K562 (cell line): ENCODE results near the gene RILP. TPM values are rescaled to one million over a fixed set of nuclear protein-coding genes. Genes with fewer than 3 reads are reported as not detected.
A peak's percentile ranks its signal among the peaks of the same experiment; 100 is the strongest.

Source experiments
- ADNP ChIP-seq: fragments of 200-800 bp; sonication (Bioruptor generic); IDR thresholded peaks from 2 replicates; pipeline ENCODE4 v1.6.1; 2016; ENCODE audit warnings: missing genetic modification characterization, missing compliant biosample characterization
- BRD4 ChIP-seq: fragments of 200-600 bp; sonication (generic); IDR thresholded peaks from 2 replicates; pipeline ENCODE4 v1.6.1; 2017; ENCODE audit warnings: inconsistent platforms
- CHAMP1 ChIP-seq: fragments of 450-650 bp; IDR thresholded peaks from 2 replicates; pipeline ENCODE4 v1.6.1; 2016; ENCODE audit warnings: mild to moderate bottlenecking
- EP400 ChIP-seq: fragments of 450-650 bp; IDR thresholded peaks from 2 replicates; pipeline ENCODE4 v1.6.1; 2017; ENCODE audit warnings: antibody characterized with exemption, mild to moderate bottlenecking, moderate library complexity
- ESRRA ChIP-seq: fragments of 450-650 bp; IDR thresholded peaks from 2 replicates; pipeline ENCODE4 v1.6.1; 2014; ENCODE audit warnings: low read depth, mild to moderate bottlenecking, moderate library complexity, borderline replicate concordance
- FOXJ2 ChIP-seq: fragments of 200-800 bp; sonication (Bioruptor generic); IDR thresholded peaks from 2 replicates; pipeline ENCODE4 v1.6.1; 2016; ENCODE audit warnings: missing genetic modification characterization, missing compliant biosample characterization
- FOXP1 ChIP-seq: sonication (generic); formaldehyde crosslinking; IDR thresholded peaks from 2 replicates; pipeline ENCODE4 v1.8.0; 2022; ENCODE audit warnings: mild to moderate bottlenecking, missing genetic modification reagents
- HSF4 ChIP-seq: fragments of 250-450 bp; sonication (Bioruptor Pico); IDR thresholded peaks from 2 replicates; pipeline ENCODE4 v2.1.2; 2022; ENCODE audit warnings: mild to moderate bottlenecking, moderate library complexity, borderline replicate concordance
- IRF2 ChIP-seq: sonication (generic); formaldehyde crosslinking; IDR thresholded peaks from 2 replicates; pipeline ENCODE4 v1.8.1; 2022; ENCODE audit warnings: mild to moderate bottlenecking, missing genetic modification reagents
- KDM1A ChIP-seq, 2 experiments: fragments of 450-650 bp; IDR thresholded peaks; 2 replicates each; pipeline ENCODE4 v1.6.1; 2016; ENCODE audit warnings: mild to moderate bottlenecking in 2 of 2
- KDM2B ChIP-seq: fragments of 250-450 bp; sonication (Bioruptor Pico); IDR thresholded peaks from 2 replicates; pipeline ENCODE4 v1.8.0; 2021; ENCODE audit warnings: mild to moderate bottlenecking, moderate library complexity
- KLF10 ChIP-seq: fragments of 250-450 bp; sonication (Bioruptor Pico); IDR thresholded peaks from 2 replicates; pipeline ENCODE4 v1.6.1; 2021; ENCODE audit warnings: matching md5 sums
- MBD2 ChIP-seq: sonication (generic); IDR thresholded peaks from 2 replicates; pipeline ENCODE4 v1.6.1; 2016; ENCODE audit warnings: low read depth, borderline replicate concordance
- MCM5 ChIP-seq: fragments of 450-650 bp; IDR thresholded peaks from 2 replicates; pipeline ENCODE4 v1.6.1; 2016; ENCODE audit warnings: low read depth
- MLX ChIP-seq, 2 experiments: fragments of 450-650 bp in 1 of 2; sonication (generic) in 1 of 2; formaldehyde crosslinking; conservative IDR thresholded peaks; 2 replicates each; pipeline versions ENCODE4 v1.4.0 to v1.8.1; 2020 to 2022; ENCODE audit warnings: mild to moderate bottlenecking in 1 of 2, missing genetic modification reagents in 1 of 2
- MYC ChIP-seq, 2 experiments: fragments of 250-450 bp in 1 of 2; sonication (Bioruptor Pico) in 1 of 2; IDR thresholded peaks; 2 replicates each; pipeline versions ENCODE4 v1.5.1 to v1.6.1; 2012 to 2021; ENCODE audit warnings: low read depth in 2 of 2, borderline replicate concordance in 1 of 2, improper control_type of control experiment in 1 of 2, low read length in 1 of 2, mild to moderate bottlenecking in 1 of 2, moderate library complexity in 1 of 2
- MYNN ChIP-seq, 2 experiments: sonication (generic); formaldehyde crosslinking in 1 of 2; IDR thresholded peaks; 2 replicates each; pipeline versions ENCODE4 v1.5.0 to v1.6.1; 2016 to 2020; ENCODE audit warnings: antibody characterized with exemption in 1 of 2, missing genetic modification reagents in 1 of 2
- POU5F1 ChIP-seq: fragments of 150-350 bp; IDR thresholded peaks from 2 replicates; pipeline ENCODE4 v1.6.1; 2014; ENCODE audit warnings: borderline replicate concordance, low read length, low read depth, mild to moderate bottlenecking; ENCODE audit not compliant: partially characterized antibody
- SIN3A ChIP-seq, 2 experiments: fragments of 150-350 bp in 1 of 2; IDR thresholded peaks; 2 replicates each; pipeline ENCODE4 v1.6.1; 2011 to 2016; ENCODE audit warnings: borderline replicate concordance in 2 of 2, low read depth in 2 of 2, low read length in 2 of 2, mild to moderate bottlenecking in 2 of 2, moderate library complexity in 2 of 2; ENCODE audit not compliant: control insufficient read depth in 1 of 2
- TEAD2 ChIP-seq: fragments of 450-650 bp; IDR thresholded peaks from 2 replicates; pipeline ENCODE4 v1.6.1; 2016; ENCODE audit warnings: missing genetic modification characterization, control low read depth, missing compliant biosample characterization
- ZNF143 ChIP-seq: sonication (generic); formaldehyde crosslinking; IDR thresholded peaks from 2 replicates; pipeline ENCODE4 v1.9.0; 2022; ENCODE audit warnings: mild to moderate bottlenecking, missing genetic modification reagents
- ZNF282 ChIP-seq: sonication (generic); formaldehyde crosslinking; IDR thresholded peaks from 2 replicates; pipeline ENCODE4 v1.8.1; 2023; ENCODE audit warnings: missing genetic modification reagents
- ZNF3 ChIP-seq: fragments of 250-450 bp; sonication (Bioruptor Pico); IDR thresholded peaks from 2 replicates; pipeline ENCODE4 v1.5.0; 2021; ENCODE audit warnings: mild to moderate bottlenecking, moderate library complexity
- ZNF589 ChIP-seq: fragments of 200-800 bp; sonication (Bioruptor generic); IDR thresholded peaks from 2 replicates; pipeline ENCODE4 v1.6.1; 2016; ENCODE audit warnings: low read depth, missing genetic modification characterization, missing compliant biosample characterization
- ZNF830 ChIP-seq: fragments of 250-450 bp; sonication (Bioruptor Pico); IDR thresholded peaks from 2 replicates; pipeline ENCODE4 v1.5.0; 2021; ENCODE audit warnings: mild to moderate bottlenecking
- polyA plus RNA-seq, 8 experiments: library from polyadenylated mRNA; depleted of rRNA in 4 of 8; stranded (reverse) in 5 of 8; unstranded in 3 of 8; fragments of >200 nt; fragmentation: Nextera tagmentation in 2 of 8; fragmentation: Illumina TruSeq in 1 of 8; extraction: Ambion mirVana in 2 of 8; extraction: Trizol in 1 of 8; gene quantifications; 2 replicates each; pipeline versions ENCODE4 v1.2.1 to v1.2.3, GENCODE V29; 2011 to 2014; ENCODE audit warnings: inconsistent platforms in 1 of 8, missing spikeins in 1 of 8
- total RNA-seq, 7 experiments: library from RNA; depleted of rRNA in 6 of 7; stranded (reverse); fragments of >200 nt in 6 of 7; fragmentation: Illumina TruSeq in 2 of 7; extraction: Trizol in 2 of 7; gene quantifications; 2 replicates each; pipeline versions ENCODE4 v1.2.1 to v1.2.3, GENCODE V29; 2011 to 2021; ENCODE audit warnings: low replicate concordance in 1 of 7

RILP gene
- total and polyA plus RNA-seq, 9 of the 15 experiments (the other 6 are each of a cell fraction or from before 2014, with no cell fraction given): 0.75 to 54.9 (median 27.8) TPM

DNA sequence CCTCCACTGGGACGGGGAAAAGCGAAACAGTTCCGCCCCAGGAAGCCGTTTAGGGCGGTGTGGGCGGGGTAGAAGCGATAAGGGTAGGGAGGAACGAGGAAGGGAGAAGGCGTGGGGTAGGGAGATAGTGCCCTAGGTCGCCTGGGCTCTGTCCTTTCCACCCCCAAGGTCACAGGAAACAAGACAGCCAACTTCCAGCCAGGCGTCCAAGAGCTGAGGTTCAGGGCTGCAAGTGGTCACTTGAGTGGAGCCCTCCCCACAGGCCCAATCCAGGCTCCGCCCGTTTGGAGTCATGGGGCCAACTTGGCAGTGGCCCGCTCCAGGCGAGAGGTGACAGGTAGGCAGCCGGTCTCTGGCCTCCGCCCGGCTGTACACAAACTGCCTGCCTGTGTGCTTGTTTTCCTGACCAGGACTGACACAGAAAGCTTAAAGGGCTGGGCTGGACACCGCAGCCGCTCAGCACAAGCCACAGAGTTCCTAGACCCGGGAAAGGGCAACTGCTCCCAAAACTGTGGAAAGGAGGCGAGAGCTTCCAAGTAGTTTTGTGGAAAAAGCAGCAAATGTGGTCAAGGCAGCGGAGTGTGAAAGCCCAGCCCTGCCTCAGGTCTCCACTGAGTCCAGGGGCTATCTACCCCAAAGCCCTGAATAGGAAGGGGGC lies at the start of gene RILP (continued):
- TF ChIP-seq SIN3A (IDR thresholded peaks at IDR 0.05; ENCODE audit: borderline replicate concordance in 2 of 2, control insufficient read depth in 1 of 2, low read depth in 2 of 2, low read length in 2 of 2): no peak
- no peak for TF ChIP-seq ZNF830 (CRISPR knock-in tag)
- no peak for TF ChIP-seq KLF10 (CRISPR knock-in tag)
- TF ChIP-seq ZNF143: no peak
- TF ChIP-seq HSF4 (CRISPR knock-in tag): no peak
- 0 out of 2 replicates have a peak, but pooled peaks have one; percentile 35 for TF ChIP-seq ZNF589
- TF ChIP-seq BRD4: no peak; the same call in 1 of the 2 replicates
- TF ChIP-seq MLX (CRISPR knock-in tag; conservative IDR thresholded peaks at IDR 0.05): no peak
- TF ChIP-seq ADNP (tag): no peak
- TF ChIP-seq FOXP1 (CRISPR knock-in tag): 0 out of 2 replicates have a peak, but pooled peaks have one; percentile 19
- no peak for TF ChIP-seq POU5F1
- no peak for TF ChIP-seq FOXJ2
- TF ChIP-seq ZNF282: no peak
- TF ChIP-seq ZNF3: no peak
- TF ChIP-seq IRF2 (CRISPR knock-in tag): no peak
- no peak for TF ChIP-seq KDM2B (CRISPR knock-in tag)
- TF ChIP-seq MYNN (IDR thresholded peaks at IDR 0.05): peak; percentile 87
- no peak for TF ChIP-seq MYNN (CRISPR knock-in tag; IDR thresholded peaks at IDR 0.05)
- peak; percentile 41; the same call in 1 of the 2 replicates for TF ChIP-seq MYC (IDR thresholded peaks at IDR 0.05; ENCODE audit: low read depth, low read length)
- TF ChIP-seq MYC (CRISPR knock-in tag; IDR thresholded peaks at IDR 0.05; ENCODE audit: borderline replicate concordance, low read depth): no peak
- peak; percentile 79 for TF ChIP-seq MBD2
- TF ChIP-seq TEAD2 (tag): no peak
- peak; percentile 27 to 31; a peak in 1 of 4 replicates for TF ChIP-seq KDM1A (IDR thresholded peaks at IDR 0.05)
- TF ChIP-seq MCM5: no peak
- peak; percentile 78 for TF ChIP-seq EP400
- TF ChIP-seq CHAMP1: no peak
- peak; percentile 100 for TF ChIP-seq ESRRA
